IPS-11a (cell line): Measurements from ENCODE around the gene PREX1.
"Not testable (repeated sequence)": the region's sequence is repeated elsewhere in the genome, so short reads cannot be mapped to it uniquely, and the experiment has no call there.

Source experiments
- H3K4me3 ChIP-seq: one replicate; pipeline ENCODE4 v1.5.1; 2013; ENCODE audit warnings: low read depth, low read length, control low read depth

PREX1 gene

DNA sequence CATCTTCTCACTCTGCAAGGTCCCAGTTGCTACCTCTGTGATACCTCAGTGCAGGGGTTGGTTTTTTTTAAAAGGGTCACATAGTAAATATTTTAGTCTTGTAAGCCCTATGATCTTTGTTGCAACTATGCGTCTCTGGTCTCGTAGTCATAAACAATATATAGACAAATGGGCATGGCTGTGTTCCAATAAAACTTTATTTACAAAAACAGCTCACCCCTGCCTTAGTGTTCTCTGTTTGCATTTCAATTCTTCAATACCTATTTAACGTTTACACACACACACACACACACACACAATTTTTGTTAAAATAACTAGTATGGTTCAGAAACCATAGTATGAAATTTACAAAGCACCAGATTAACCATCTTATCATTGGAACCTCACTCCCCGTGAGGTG, 216.8 kb downstream of the PREX1 start:
- H3K4me3 ChIP-seq, result no peak overlapping the region

DNA sequence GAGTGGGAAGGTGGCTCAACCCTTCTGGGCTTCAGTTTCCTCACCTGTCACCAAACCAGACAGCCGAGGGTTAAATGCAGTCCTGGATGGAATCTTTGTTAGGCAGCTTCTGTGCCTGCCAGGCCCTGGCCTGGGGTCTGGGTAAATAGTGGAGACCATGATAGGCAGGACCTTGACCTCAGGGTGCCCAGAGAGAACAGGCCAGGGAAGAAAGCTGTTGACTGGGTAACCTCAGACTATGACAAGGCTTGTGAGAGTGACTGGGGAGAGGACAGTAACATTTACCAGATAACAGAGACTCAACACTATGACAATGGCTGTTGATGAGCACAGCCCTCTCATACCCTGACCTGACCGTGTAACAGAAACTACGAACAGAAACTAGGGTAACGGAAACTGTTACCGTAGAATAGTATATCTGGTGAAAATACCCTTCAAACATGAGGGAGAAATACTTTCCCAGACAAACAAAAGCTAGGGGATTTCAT, 218.3 kb downstream of the PREX1 start:
- H3K4me3 ChIP-seq, result no peak overlapping the region

DNA sequence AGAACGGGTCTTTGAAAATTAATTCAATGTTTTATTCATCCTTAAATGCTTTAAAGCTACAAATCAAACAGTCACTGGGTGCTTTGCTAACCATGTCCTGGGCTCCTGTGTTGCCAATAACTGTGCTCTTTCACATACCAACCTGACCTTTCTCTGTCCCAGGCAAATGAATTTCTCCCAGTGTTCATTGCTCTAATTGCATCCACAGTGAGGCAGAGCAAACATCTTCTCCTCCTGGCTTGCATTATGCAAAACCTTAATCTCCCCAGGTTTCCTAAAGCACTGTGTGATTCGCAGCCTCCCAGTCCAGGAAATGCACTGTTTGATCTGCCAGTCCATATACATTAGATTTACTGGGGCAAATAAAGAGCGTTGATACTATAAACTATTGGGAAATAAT, 219.0 kb downstream of the PREX1 start:
- no peak overlapping the region for H3K4me3 ChIP-seq

DNA sequence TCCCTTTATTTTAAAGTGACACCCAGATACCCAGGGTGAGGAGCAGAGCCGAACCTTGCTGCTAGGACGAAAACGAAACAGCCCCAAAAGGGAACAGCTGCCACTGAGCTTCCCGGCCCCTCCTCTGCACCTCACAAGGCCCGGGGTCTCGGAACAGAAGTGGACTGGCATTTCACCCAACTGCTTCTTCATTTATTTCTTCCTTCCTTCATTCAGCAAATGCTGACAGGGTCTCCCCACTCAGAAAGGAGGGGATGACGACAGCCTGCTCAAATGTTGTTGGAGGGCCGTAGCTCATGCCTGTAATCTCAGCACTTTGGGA, 220.3 kb downstream of the PREX1 start:
- H3K4me3 ChIP-seq, result no peak overlapping the region

DNA sequence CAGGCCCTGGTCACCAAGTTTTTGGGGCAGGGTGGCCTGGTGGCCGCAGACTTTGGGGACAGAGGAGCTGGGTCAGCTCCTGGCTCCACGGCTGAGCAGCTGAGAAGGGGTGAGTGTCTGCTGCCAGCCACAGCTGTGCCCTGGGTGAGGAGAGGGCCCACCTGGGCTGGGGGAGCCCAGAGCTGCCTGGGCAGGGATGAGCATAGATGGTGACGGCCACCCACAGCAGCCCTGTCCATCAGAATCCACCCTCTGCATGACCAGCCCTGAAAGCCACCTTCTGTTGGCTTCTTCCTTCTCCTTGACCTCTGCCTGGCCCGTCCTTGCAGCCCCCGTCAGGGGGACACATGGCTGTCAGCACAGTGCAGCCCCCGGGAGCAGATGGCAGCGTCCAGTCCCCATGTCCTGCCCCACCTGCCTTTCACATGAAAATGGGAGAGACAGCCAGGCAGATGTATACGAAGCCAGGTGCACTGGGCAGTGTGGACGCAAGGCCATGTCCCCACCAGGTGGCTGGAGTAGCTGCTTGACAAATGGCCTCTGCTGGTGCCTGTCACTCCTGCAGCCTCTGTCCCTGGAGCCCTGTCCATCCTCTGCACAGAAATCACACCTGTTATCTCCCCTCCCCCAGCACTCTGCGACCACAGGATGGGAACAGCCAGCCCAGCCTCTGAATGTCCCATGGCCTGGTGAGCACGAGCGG, 220.8 kb downstream of the PREX1 start:
- H3K4me3 ChIP-seq, result no peak overlapping the region

DNA sequence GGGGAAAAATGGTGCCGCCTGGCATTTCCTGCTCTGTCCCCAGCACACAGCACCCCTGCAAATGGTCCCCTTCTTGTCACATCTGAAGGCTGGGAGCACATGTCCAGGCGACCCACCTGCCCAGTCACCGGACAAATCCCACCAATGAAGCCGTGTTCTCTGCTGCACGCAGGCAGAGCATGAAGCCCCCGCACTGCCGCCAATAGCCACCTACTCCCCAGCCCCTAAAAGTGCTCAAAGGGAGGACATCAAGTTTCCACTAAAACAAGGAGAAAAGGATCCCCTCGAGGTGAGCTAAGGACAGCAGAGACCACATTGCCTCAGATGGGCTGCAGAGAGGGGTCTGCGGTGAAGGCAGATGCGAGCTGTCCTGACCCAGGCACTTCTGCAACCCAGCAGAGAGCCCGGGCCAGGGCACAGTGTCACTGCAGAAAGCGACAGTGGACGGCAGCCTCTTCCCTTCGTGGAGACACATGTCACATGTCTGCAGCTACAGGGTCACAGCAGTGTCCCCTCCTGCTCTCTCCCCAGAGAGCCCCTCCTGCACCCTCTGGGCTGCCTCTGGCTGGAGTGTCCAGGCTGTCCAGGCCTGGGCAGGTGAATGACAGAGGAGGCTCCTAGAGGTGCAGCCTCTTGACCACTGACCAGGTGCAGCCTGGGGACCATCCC, 221.5 kb downstream of the PREX1 start:
- no peak overlapping the region for H3K4me3 ChIP-seq

DNA sequence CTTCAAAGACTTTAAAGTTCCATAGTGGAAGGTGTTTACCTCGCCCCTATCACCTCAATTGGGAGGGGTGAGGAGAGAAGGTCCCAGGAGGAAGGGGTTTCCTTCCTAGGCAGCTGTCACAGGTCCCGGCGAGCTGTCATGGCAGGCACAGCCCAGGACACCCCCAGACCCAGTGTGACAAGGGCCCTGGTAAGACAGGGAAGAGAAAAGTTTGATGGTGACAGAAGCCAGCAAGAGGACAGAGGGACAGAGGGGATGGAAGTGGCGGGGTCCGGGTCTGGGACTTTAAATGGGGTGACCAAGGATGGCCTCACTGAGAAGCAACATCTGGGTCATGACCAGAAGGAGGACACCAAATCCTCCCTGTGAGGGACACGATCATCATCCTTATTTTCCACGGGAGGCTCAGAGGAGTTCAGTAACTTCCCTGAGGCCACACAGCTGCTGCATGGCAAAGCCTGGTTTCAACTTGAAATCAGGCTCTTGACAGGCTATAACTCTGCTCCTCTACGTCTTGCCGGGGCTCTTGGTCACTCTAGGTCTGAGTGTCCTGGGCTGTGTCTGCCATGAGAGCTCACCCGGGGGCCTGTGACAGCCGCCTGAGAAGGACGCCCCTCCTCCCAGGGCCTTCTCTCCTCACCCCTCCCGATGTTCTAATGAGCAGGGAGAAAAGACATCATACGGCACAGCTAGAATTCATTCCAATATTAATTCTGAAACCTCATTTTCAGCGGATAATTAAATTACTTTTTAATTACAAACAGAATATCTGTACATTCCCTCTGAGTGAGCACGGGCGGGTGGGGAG, 222.2 kb downstream of the PREX1 start:
- H3K4me3 ChIP-seq, result no peak overlapping the region

DNA sequence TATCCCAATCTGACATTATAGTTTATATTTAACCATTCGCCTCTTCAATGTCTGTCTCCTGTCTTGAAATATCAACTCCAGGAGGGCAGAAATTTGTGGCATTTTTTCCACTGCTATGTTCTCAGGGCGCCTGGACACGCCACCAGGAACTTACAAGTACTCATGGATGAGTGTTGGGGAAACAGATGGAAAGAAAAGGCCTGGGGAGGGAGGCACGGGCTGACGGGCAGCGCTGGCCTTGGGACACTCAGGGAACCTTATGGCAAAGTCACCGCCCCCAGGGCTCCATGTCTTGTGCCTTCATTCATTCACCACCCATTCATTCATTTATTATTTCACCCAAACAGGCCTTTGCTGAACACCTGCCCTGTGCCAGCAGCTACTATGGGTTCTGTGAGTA, 222.9 kb downstream of the PREX1 start:
- H3K4me3 ChIP-seq, result no peak overlapping the region

DNA sequence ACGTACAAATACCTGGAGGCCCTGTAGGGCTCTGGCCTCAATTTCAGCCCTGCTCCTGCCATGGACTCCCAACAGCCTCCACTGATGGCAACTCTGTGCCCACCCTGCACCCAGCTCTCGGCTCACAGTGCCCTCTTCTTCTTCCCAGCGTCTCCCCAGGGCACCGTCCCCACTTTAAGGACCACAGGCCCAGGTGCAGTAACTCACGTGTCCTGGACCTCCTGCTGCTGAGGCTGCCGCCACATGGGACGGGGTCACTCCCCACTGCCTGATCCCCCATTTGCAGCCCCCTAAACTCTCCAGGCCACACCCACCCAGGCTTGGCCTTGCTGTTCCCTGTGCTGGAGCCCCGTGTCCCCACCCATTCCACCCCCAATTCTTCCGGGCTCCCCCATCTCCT, 223.4 kb downstream of the PREX1 start:
- no peak overlapping the region for H3K4me3 ChIP-seq

DNA sequence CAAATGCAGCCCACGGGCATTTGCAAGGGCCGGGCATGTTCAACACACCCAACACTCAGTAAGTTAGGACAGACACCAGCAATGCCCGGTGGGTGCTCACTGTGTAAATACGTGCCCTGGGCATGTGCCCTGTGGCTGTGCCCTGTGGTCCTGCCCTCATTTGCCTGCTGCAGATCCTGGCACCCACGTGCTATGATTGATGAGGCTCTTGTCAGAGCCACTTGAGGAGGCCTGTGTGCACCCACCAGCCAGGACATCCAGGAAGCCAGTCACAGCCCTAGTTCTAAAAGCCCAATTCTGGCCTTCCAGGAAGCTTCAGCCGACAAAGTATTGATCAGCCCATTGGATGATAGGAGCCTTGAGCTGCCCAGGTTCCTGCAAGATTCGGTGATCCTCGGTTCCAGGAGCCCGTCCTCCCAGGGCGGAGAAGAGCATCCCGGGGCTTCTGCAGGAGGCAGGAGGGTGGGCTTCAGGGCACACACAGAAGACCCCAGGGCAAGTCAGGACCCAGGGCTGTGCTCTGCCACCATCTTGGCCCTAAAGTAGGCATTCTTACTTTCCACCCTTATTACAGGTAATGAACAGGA, 223.9 kb downstream of the PREX1 start:
- H3K4me3 ChIP-seq, result no peak overlapping the region

DNA sequence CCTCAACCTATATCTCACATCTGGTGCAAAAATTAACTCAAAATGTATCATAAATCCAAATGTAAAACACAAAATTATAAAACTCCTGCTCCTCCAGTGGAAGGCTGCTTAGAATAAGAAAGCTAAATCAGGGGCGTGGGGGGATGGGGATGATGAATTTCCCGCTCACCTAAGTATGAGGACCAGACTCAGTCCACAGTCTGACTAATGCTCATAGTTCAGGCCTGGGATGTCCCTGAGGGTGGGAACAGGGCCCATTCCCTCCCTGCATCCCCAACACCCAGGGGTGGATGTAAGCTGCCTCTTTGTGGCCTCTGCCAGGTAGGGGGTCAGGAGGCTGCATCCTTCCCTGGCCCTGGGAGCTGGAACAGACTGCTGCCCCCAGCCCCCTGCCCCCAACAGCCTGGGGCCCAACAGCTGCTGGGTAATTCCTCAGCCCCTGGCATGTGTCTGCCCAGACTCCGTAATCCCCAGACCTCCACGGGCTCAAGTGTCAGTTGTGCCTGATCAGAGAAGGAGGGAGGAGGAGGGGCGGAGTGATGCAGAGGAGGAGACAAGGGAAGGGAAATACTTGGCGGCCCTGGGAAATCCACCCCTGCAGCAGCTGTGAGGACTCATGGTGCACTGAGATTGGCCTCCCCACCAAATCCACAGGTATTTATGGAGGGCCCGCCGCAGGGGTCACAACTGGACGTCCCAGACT, 224.5 kb downstream of the PREX1 start:
- no peak overlapping the region for H3K4me3 ChIP-seq

DNA sequence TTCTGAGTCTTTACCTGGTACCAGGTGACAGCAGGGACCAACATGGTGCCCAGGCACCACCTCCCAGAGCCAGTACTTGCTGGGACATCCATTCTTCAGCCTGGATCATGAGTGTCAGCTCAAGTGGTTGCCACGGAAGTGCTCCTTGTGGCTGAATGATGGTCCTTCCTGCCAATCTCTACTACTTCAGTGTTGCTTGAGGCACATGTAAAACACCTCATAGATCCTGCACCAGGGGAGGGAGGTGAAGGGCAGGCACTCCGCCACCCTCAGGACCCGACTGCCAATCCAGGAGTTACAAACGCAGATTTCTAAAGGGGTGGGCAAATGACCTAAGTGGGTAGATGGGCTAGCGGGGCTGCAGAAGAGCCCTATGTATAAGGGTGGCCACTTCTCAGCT, 226.0 kb downstream of the PREX1 start:
- H3K4me3 ChIP-seq, result no peak overlapping the region

DNA sequence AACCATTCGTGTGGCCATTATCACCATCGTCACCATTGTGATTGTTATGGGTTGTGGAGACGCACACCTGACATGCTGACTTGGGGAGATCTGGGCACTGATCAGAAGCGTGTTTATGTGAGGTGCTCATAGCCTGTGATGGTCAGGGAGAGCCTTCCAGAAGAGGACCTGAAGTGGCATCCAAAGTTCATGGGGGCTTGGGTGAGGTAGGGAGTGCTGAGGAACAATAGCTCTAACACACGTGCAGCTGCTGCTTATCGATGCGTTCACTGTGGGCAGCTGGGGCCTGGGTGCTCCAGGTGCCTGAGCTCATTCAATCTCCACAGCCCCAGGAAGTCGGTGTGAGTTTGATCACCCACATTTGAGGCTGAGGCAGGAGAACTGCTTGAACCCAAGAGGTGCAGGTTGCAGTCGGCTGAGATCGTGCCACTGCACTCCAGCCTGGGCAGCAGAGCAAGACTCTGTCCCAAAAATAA, 227.3 kb downstream of the PREX1 start:
- H3K4me3 ChIP-seq, result no peak overlapping the region

DNA sequence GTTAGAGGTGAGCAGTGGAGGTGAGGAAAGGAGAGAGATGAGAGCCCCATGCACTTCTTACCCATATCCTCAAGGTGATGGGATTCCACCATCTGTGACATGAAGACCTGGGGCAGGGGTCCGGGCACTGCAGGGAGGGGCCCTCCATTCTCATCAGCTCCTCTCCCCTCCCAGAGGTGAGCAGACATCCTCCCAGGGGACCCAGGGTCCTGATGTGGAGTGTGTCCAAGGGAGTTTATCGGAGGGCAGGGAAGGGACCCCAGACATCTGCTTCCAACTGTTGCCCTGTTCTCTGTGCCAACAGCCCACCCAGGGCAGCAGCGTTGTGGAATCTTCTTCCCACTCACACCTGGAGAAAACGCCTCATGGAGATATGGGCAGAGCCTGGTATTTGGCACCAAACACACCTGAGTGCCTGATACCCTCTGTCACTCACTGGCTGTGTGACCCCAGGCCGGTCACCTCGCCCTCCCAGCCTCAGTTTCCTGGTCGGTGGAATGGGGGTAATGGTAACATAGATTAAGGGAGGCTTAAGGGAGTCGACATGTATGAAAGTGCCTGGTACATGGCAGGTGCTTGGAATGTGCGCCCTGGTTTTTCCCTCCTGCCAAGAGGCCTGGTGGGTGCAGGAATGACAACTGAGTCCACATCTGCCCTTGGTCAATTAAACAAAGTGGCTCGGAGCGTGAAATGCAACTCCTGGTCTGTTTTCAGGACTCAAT, 227.9 kb downstream of the PREX1 start:
- H3K4me3 ChIP-seq, result no peak overlapping the region

DNA sequence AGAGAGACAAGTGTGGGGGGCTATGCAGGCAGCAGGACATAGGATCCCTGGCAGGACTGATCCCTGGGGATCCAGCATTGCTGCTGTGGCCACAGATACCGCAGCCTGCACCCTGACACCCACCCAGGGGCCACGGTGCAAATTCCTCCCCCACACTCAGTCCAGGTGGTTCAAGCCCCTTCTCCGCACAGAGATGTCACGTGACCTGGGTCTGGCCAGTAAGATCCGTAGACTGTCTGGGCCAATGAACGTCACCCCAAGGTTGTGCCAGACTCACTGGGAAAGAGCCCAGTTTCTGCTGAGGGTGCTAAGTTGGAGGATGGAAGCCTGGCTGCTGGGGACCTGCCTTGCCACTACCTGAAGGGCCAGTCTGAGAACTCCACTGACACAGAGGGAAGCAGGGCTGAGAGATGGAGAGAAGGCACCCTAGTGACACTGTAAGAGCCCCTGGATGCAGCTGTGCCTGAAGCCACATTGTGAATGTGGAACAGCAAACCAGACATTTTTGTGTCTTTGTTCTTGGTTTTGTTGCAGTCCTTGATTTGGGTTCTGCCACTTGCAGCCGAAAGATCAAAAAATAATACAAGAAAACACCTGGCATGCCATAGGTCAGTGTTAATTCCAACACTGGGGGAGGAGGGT, 228.6 kb downstream of the PREX1 start:
- no peak overlapping the region for H3K4me3 ChIP-seq

DNA sequence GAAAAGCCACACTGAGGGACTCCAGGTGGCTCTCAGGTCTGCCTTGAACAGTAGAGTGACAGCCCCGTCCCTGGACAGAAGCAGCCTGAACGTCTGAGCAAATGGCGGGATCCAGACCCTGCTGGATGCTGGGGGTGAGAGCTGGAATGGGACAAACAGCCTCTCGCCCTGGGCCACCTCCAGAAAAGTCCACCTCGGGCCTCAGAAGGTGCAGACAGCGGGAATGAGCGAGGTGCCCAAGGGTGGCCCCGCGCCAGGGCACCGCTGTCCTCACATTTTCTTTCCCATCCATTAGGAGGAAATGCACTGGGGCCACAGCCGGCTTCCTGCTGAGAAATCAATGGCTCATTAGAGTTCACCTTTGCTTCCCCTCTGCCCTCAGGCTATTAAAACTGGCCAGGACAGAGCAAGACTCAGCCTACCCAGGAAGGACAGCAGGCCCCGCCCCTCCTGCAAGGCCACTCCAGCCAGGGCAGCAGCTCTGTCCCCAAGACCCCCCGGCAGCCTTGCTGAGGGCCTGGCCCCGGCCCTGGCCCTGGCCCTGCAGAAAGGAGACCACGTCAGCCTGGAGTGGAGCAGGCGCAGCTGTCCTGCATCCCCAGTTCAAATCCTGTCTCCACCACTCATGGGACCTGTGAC, 229.4 kb downstream of the PREX1 start:
- not testable (repeated sequence) for H3K4me3 ChIP-seq

DNA sequence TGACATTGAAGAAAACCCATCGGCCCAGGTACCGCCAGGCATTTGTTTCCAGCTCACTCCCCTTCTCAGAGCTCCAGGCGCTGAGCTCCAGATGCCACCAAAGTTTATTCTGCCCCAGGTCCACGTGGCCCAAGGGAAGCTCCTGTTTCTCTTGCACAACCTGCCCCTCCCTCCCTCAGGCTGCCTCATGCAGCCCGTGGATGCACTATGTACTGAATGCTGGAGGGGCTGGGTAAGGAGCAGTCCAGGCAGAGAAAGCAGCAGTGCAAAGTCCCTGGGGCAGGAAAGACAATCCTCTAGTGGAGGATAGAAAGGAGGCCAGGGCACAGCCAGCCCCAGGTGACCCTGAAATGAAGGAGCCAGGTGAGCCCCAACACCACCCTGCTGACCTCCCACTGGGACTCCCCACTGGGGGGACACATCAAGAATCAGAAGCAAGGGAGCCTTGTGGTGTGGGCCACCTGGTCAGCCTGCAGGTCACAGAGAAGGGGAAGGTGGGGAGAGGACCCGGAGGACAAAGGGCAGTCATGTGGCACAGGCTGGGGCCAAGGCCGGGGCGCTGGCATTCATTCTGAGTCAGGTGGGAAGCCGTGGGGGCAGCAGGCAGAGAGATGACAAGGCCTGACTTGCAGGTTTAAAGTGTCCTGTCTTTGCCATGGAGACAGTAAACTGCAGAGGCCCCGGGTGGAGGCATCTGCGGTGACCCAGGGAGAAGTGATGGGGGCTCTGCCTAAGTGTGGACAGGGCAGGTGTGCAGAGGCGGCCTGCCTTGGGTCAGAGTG, 230.1 kb downstream of the PREX1 start:
- no peak overlapping the region for H3K4me3 ChIP-seq

DNA sequence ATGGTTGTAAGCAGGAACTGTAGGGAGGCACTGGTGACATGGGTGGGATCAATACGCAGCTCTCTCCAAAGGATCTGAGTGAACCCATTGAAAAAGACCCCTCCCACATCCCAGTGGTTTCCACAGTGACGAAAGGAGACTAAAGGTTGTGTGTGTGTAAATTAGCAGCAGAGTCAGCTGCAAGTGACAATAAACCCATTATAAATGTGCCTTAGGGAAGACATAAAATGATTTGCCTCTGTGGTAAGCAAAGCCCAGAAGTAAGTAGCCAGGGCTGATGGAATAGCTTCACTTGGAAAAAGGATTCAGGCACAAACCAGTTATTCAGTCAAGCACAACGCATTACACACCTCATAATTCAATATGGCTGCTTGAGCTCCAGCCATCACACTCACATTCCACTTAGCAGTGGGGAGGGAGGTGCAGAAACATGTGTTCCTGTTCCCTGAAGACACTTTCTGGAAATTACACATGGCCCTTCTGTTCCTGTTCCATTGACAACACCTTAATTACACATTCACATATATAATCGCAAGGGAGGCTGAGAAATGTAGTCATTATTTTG, 231.4 kb downstream of the PREX1 start:
- no peak overlapping the region for H3K4me3 ChIP-seq
